Activated CD4-positive, alpha-beta memory T cell treated with anti-CD3 and anti-CD28 coated beads, Interleukin-2, amount 10 ng/mL, durations not matched to agents 7 days and 5 days (primary cell): Measurements from ENCODE around the gene SYNGAP1. TPM values are rescaled to one million over a fixed set of nuclear protein-coding genes. Genes with fewer than 3 reads are reported as not detected.

Experiments
- CTCF ChIA-PET: fragments of 350-600 bp; sonication (Branson Sonifier 250); formaldehyde crosslinking; loops from one replicate; lab custom pipeline; 2021; ENCODE audit warnings: antibody characterized with exemption, inconsistent platforms; lab: Charles Lee
- POLR2A ChIA-PET: fragments of 350-600 bp; sonication (Branson Sonifier 250); formaldehyde crosslinking; loops from one replicate; lab custom pipeline; 2021; ENCODE audit warnings: antibody characterized with exemption; lab: Charles Lee
- DNase-seq: peaks from one replicate; pipeline ENCODE4 v3.0.0-alpha.2; 2020
- H3K27ac Mint-ChIP-seq: one replicate; pipeline ENCODE4 v1.8.0; 2021; ENCODE audit warnings: mild to moderate bottlenecking, mixed read lengths
- H3K27me3 Mint-ChIP-seq: one replicate; pipeline ENCODE4 v1.8.0; 2021; ENCODE audit warnings: mixed read lengths
- H3K36me3 Mint-ChIP-seq: one replicate; pipeline ENCODE4 v1.8.0; 2021; ENCODE audit warnings: low read depth, mixed read lengths
- H3K4me1 Mint-ChIP-seq: one replicate; pipeline ENCODE4 v1.8.0; 2021; ENCODE audit warnings: mixed read lengths
- H3K4me3 Mint-ChIP-seq: one replicate; pipeline ENCODE4 v1.8.0; 2021; ENCODE audit warnings: mild to moderate bottlenecking, mixed read lengths
- H3K9me3 Mint-ChIP-seq: one replicate; pipeline ENCODE4 v1.8.0; 2021; ENCODE audit warnings: mixed read lengths
- total RNA-seq, 2 experiments: library from RNA; stranded (reverse); gene quantifications; one replicate each; pipeline ENCODE4 v1.2.3, GENCODE V29; 2021

SYNGAP1 gene
- total RNA-seq, 2 experiments from 2014 or later = 35.3 to 39.7 TPM

DNA sequence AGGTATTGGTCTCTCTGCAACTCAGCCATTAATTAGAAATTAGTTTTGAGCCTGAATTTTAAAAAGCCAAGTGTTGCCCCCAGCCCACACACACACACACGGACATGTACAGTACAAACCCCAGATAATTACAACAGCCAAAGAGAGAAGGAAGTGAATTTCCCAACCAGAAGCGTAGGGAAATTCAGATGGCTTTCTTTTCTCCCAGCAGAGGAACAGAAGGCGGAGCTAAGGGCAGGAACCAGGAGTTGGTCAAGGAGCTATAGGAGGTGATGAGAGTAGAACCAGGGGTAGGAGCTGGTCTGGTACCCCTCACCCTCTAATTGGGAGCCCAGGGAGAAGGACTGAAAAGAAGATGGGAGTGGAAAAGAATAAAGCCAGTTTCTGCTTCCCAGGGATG lies 30.6 kb downstream of the SYNGAP1 start:
- H3K27ac Mint-ChIP-seq = no peak overlapping the region
- ChIA-PET CTCF (no interaction called here), POLR2A (interaction anchor here (1.0 kb wide), 1 partner anchor 20 kb away, joined by 4 read pairs; no protein-coding TSS in a partner anchor)
- no peak for DNase-seq
- H3K27me3 Mint-ChIP-seq = no peaks in the 10 kb centered on the region
- no peak overlapping the region for H3K4me3 Mint-ChIP-seq
- H3K36me3 Mint-ChIP-seq = peaks cover 29% of the 10 kb centered on the region
- H3K4me1 Mint-ChIP-seq = peaks cover 25% of the 10 kb centered on the region
- H3K9me3 Mint-ChIP-seq = no peaks in the 10 kb centered on the region

DNA sequence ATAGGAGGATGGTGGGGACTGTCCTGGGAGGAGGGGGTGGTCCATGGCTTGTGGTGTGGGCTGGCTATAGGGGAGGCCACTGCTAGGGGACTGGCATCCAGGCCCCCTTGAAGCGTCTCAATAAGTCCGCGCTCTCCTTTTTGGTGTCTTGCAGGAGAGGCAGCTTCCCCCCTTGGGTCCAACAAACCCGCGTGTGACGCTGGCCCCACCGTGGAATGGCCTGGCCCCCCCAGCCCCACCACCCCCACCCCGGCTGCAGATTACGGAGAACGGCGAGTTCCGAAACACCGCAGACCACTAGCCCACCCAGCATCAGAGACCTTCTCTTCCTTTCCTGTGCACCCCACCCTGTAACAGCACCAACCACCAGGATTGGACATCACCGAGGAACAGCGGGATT lies 31.7 kb downstream of the SYNGAP1 start:
- Mint-ChIP-seq H3K27ac (no peak overlapping the region), H3K4me1 (peaks cover 26% of the 10 kb centered on the region), H3K4me3 (no peak overlapping the region), H3K9me3 (no peaks in the 10 kb centered on the region), H3K36me3 (peaks cover 28% of the 10 kb centered on the region), H3K27me3 (no peaks in the 10 kb centered on the region)
- DNase-seq = no peak
- CTCF ChIA-PET = no interaction called here
- POLR2A ChIA-PET = no interaction called here

DNA sequence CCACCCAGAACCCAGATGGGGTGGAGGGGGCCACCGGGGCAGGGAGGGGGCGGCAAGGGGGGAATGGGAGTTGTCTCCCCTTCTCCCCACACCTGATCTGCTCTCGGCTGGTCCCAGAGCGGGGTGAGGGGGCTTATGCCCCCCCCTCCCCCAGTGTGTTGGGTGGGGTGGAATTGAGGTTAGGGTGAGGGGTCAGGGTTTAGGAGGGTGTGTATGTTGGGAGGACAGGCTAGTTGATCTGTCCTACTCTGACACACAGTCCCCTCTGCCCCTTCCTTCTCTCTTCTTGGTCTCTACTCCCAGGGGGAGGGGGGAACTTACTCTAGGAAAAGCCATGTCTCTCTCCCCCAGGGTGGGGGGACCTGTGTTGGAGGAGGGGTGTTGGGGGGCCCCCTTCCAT lies 32.6 kb downstream of the SYNGAP1 start:
- ChIA-PET CTCF (interaction anchor here (0.6 kb wide), 1 partner anchor 95 kb away, joined by 3 read pairs; no protein-coding TSS in a partner anchor), POLR2A (no interaction called here)
- no peak for DNase-seq
- H3K4me1 Mint-ChIP-seq = peaks cover 26% of the 10 kb centered on the region
- peaks cover 27% of the 10 kb centered on the region for H3K36me3 Mint-ChIP-seq
- no peaks in the 10 kb centered on the region for H3K9me3 Mint-ChIP-seq
- no peaks in the 10 kb centered on the region for H3K27me3 Mint-ChIP-seq
- no peak overlapping the region for H3K4me3 Mint-ChIP-seq
- no peak overlapping the region for H3K27ac Mint-ChIP-seq

DNA sequence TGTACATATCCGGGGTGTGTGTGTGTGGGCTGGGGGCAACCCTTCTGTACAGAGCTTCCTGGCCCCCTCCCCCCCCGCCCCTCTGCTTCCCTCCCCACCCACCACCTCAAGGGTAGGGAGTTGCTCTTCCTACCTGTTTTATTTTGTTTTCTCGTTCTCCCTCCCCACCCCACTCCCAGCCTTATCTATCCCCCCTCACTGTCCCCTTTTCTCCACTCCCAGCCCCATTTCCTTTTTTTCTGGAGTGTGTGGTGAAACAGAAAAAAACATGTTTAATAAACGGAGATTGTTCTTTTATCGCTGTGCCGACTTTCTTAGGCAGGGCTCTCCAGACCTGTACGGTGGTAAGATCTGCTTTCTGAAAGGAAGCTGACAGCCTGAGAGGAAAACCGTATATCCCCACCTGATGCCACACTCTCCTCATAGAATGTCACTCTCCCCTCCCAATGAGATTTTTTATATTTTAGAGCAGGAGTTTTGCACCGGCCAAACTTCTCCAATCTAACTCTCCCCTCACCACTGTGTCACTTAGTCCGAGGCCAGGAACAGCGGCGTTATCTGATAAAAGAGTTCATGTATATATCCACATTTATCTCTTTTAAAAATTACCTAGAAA lies 33.6 kb downstream of the SYNGAP1 start:
- peak overlapping the region; percentile 79 for H3K27ac Mint-ChIP-seq
- peaks cover 17% of the 10 kb centered on the region for H3K36me3 Mint-ChIP-seq
- DNase-seq = no peak
- ChIA-PET CTCF (interaction anchor here (0.5 to 4.3 kb wide), 7 partner anchors 8 to 173 kb away, joined by 3 to 23 read pairs (median 6); partner anchors contain the start of genes BAK1 and CUTA), POLR2A (interaction anchor here (0.6 to 2.9 kb wide), 16 partner anchors 7 to 258 kb away, joined by 3 to 19 read pairs (median 6); partner anchors contain the start of genes B3GALT4, BAK1, ITPR3 and RPS18)
- H3K27me3 Mint-ChIP-seq = no peaks in the 10 kb centered on the region
- no peaks in the 10 kb centered on the region for H3K9me3 Mint-ChIP-seq
- peak overlapping the region; percentile 83 for H3K4me3 Mint-ChIP-seq
- H3K4me1 Mint-ChIP-seq = peaks cover 25% of the 10 kb centered on the region

DNA sequence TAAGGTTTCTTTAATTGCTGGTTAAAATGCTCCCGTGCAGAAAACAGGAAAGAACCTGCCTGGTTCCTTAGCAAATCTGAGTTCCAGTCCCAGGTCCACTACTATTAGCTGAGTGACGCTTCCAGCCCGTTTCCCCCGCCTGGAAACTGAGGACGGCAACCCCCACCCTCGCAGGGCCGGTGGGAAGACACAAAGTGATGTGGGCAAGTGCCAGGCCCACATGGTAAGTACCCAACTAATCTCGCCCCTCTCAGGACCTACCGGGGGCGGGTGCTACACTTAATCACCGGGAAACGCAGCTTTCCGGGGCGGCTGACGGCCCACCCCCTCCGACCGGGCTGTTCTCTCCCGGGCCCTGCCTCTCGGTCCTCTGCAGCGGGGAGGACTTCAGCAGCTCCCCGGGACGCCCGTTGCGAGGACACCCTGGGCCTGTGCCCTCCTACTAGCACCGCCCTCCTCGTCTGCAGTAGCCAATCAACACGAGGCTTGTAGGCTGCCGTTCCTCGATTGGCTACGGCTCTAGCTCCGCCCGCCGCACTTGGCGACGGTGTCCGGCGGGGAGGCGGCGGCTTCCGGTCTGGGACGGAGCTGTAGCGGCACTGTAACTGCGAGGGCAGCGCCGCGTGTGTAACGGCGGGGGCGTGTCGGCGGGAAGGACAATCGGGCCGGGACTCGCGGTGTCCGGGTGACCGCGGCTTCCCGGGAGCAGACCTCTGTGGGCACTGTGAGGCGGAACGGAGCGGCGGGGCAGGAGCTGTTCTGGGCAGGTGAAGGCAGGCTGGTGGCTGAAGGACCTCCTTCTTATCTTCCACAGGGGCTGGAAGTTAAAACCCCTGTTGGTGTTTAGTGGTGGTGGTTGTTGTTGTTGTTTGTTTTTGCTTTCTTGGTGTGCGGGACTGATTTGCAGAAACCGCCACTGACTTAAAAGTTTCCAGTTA lies 34.4 kb downstream of the SYNGAP1 start, which contains the start of gene ZBTB9:
ZBTB9 (plus strand) TSS at position 568 of the 938 bp plus-strand sequence. CDS start 525 bp downstream, outside the sequence.
- Mint-ChIP-seq H3K4me1 (peaks cover 25% of the 10 kb centered on the region), H3K9me3 (no peaks in the 10 kb centered on the region), H3K27me3 (no peaks in the 10 kb centered on the region), H3K36me3 (peaks cover 12% of the 10 kb centered on the region), H3K27ac (peak within 1 kb of the TSS; percentile 79), H3K4me3 (peak within 1 kb of the TSS; percentile 83)
- ChIA-PET CTCF (interaction anchor here (0.5 to 4.3 kb wide), 13 partner anchors 9 to 174 kb away, joined by 3 to 23 read pairs (median 4); partner anchors contain the start of genes BAK1, CUTA and KIFC1), POLR2A (interaction anchor here (0.6 to 2.9 kb wide), 21 partner anchors 8 to 257 kb away, joined by 3 to 19 read pairs (median 5); partner anchors contain the start of genes B3GALT4, BAK1, ITPR3 and RPS18)
- peak; percentile 96 for DNase-seq

DNA sequence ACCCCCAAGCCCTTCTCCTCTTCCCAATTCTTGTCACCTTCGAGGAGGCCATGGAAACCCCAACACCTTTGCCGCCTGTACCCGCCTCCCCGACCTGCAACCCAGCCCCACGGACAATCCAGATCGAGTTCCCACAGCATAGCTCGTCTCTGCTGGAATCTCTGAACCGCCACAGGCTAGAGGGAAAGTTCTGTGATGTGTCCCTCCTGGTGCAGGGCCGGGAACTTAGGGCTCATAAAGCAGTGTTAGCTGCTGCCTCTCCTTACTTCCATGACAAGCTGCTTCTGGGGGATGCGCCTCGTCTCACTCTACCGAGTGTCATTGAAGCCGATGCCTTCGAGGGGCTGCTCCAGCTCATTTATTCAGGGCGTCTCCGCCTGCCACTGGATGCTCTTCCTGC lies 35.2 kb downstream of the SYNGAP1 start:
- peaks cover 25% of the 10 kb centered on the region for H3K4me1 Mint-ChIP-seq
- POLR2A ChIA-PET = interaction anchor here (0.8 to 2.9 kb wide), 14 partner anchors 15 to 256 kb away, joined by 3 to 19 read pairs (median 6); partner anchors contain the start of genes B3GALT4, BAK1, ITPR3 and RPS18
- peak overlapping the region; percentile 79 for H3K27ac Mint-ChIP-seq
- no peak for DNase-seq
- H3K9me3 Mint-ChIP-seq = no peaks in the 10 kb centered on the region
- H3K4me3 Mint-ChIP-seq = peak overlapping the region; percentile 83
- CTCF ChIA-PET = interaction anchor here (0.7 to 4.3 kb wide), 8 partner anchors 15 to 153 kb away, joined by 3 to 23 read pairs (median 4); partner anchors contain the start of genes BAK1, CUTA and KIFC1
- no peaks in the 10 kb centered on the region for H3K27me3 Mint-ChIP-seq
- peaks cover 12% of the 10 kb centered on the region for H3K36me3 Mint-ChIP-seq

DNA sequence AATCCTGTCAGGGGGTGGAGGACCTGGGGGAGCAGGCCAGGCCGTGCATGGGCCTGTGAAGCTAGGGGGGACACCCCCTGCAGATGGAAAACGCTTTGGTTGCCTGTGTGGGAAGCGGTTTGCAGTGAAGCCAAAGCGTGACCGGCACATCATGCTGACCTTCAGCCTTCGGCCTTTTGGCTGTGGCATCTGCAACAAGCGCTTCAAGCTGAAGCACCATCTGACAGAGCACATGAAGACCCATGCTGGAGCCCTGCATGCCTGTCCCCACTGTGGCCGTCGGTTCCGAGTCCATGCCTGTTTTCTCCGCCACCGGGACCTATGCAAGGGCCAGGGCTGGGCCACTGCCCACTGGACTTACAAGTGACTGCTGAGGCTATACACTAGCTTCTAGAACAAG lies 36.3 kb downstream of the SYNGAP1 start:
- peaks cover 25% of the 10 kb centered on the region for H3K4me1 Mint-ChIP-seq
- H3K27ac Mint-ChIP-seq = no peak overlapping the region
- POLR2A ChIA-PET = no interaction called here
- H3K36me3 Mint-ChIP-seq = peaks cover 12% of the 10 kb centered on the region
- peak overlapping the region; percentile 13 for H3K4me3 Mint-ChIP-seq
- CTCF ChIA-PET = interaction anchor here (3.1 to 4.3 kb wide), 2 partner anchors 123 to 130 kb away, joined by 13 to 23 read pairs; partner anchors contain the start of gene BAK1
- no peaks in the 10 kb centered on the region for H3K9me3 Mint-ChIP-seq
- DNase-seq = no peak
- no peaks in the 10 kb centered on the region for H3K27me3 Mint-ChIP-seq

DNA sequence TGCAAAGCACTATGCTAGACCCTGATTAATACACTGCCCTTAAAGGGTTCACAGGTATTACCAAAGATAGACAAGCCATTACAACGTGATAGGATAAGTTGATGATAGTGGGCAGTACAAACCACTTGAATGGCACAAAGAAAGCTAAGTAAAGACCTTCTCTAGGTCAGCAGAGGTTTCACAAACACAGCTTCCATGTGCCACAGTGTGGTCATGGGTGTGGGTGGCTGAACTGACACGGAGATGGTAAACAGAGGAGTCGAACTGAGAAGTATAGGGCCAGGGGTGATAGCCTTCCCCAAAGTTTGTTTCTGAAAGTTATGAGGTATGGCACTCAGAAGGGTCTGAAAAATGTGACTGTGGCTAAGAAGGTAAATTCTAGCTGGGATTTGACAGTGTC lies 38.8 kb downstream of the SYNGAP1 start:
- Mint-ChIP-seq H3K27me3 (peaks cover 12% of the 10 kb centered on the region), H3K36me3 (peaks cover 12% of the 10 kb centered on the region), H3K9me3 (no peaks in the 10 kb centered on the region), H3K4me3 (no peak overlapping the region), H3K27ac (no peak overlapping the region), H3K4me1 (peaks cover 17% of the 10 kb centered on the region)
- POLR2A ChIA-PET = no interaction called here
- DNase-seq = no peak
- CTCF ChIA-PET = no interaction called here

DNA sequence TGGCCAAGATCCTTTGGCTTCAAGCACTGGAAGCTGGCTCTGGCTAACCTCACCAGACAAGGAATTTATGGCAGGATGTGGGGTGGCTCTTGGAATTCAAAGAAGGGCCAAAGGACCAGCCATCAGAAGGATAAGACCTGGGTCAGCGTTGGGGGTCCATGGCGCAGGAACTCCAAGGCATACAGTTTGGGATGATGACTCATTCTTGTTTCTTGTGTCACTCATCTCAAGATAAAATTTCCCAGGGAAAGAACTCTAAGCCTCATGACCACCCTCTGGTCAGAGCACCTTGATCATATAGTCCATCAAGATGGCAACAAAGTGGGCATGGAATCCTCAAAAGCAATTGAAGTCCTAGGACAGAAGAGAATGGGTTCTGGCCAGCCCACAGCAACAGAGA lies 39.4 kb downstream of the SYNGAP1 start:
- Mint-ChIP-seq H3K9me3 (no peaks in the 10 kb centered on the region), H3K27ac (no peak overlapping the region), H3K4me3 (no peak overlapping the region), H3K4me1 (peaks cover 13% of the 10 kb centered on the region), H3K36me3 (peaks cover 12% of the 10 kb centered on the region), H3K27me3 (peaks cover 13% of the 10 kb centered on the region)
- ChIA-PET CTCF (no interaction called here), POLR2A (no interaction called here)
- no peak for DNase-seq

DNA sequence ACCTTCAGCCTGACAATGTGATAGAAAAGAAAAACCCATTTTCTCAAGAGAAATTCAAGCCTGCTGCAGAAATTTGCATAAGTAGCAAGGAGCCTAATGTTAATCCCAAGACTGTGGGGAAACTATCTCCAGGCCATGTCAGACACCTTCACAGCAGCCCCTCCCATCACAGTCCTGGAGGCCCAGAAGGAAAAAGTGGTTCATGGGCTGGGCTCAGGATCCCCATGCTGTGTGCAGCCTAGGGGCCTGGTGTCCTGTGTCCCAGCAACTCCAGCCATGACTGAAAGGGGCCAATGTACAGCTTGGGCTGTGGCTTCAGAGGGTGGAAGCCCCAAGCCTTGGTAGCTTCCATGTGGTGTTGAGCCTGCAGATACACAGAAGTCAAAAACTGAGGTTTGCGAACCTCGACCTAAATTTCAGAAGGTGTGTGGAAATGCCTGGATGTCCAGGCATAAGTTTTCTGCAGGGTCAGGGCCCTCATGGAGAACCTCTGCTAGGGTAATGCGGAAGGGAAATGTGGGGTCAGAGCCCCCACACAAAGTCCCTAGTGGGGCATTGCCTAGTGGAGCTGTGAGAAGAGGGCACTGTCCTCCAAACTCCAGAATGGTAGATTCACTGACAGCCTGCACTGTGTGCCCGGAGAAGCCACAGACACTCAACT lies 46.3 kb downstream of the SYNGAP1 start:
- Mint-ChIP-seq H3K4me1 (no peaks in the 10 kb centered on the region), H3K27me3 (peaks cover 21% of the 10 kb centered on the region), H3K9me3 (no peaks in the 10 kb centered on the region), H3K4me3 (no peak overlapping the region), H3K27ac (no peak overlapping the region), H3K36me3 (no peaks in the 10 kb centered on the region)
- ChIA-PET POLR2A (no interaction called here), CTCF (no interaction called here)
- DNase-seq = no peak

DNA sequence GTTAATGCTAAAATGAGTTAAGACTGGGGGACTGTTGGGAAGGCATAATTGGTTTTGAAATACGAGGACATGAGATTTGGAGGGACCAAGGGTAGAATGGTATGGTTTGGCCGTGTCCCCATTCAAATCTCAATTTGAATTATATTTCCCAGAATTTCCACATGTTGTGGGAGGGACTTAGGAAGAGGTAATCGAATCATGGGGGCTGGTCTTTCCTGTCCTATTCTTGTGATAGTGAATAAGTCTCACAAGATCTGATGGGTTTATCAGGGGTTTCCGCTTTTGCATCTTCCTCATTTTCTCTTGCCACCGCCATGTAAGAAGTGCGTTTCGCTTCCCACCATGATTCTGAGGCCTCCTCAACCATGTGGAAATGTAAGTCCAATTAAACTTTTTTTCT lies 47.2 kb downstream of the SYNGAP1 start:
- no peak overlapping the region for H3K4me3 Mint-ChIP-seq
- H3K36me3 Mint-ChIP-seq = no peaks in the 10 kb centered on the region
- H3K27me3 Mint-ChIP-seq = peaks cover 18% of the 10 kb centered on the region
- DNase-seq = no peak
- no peaks in the 10 kb centered on the region for H3K4me1 Mint-ChIP-seq
- H3K27ac Mint-ChIP-seq = no peak overlapping the region
- ChIA-PET CTCF (no interaction called here), POLR2A (no interaction called here)
- no peaks in the 10 kb centered on the region for H3K9me3 Mint-ChIP-seq

DNA sequence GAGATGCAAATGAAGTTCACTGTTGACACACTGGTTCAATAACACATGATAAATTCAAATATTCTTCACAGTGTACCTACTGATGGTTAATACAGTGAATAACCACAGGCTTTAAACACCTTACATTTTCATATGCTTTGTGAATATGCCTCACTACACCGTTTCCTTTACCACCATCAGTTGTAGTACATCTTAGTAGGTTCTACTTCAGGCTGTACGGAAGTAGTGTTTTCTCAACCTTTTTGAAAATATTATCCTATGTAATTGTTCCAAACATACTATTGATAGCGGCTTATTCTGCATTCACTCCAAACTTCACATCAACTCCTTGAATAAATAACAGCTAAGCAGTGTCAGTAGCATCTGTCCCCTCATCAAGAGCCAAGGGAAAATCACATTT lies 49.8 kb downstream of the SYNGAP1 start:
- H3K27ac Mint-ChIP-seq = no peak overlapping the region
- ChIA-PET POLR2A (no interaction called here), CTCF (no interaction called here)
- H3K36me3 Mint-ChIP-seq = no peaks in the 10 kb centered on the region
- H3K27me3 Mint-ChIP-seq = peaks cover 7% of the 10 kb centered on the region
- no peak overlapping the region for H3K4me3 Mint-ChIP-seq
- no peaks in the 10 kb centered on the region for H3K9me3 Mint-ChIP-seq
- no peak for DNase-seq
- no peaks in the 10 kb centered on the region for H3K4me1 Mint-ChIP-seq
